ENCODE results near the gene FOXG1.

The FOXG1 gene

GRCh38 chr14:28762303-28762954, 4.2 kb upstream of the FOXG1 start:
- no peak for DNase-seq

GRCh38 chr14:28762955-28763326, 3.6 kb upstream of the FOXG1 start:
- no peak for DNase-seq

- DNase-seq, result no peak
Measured at GRCh38 chr14:28763751-28764256, 2.8 kb upstream of the FOXG1 start.

GRCh38 chr14:28764257-28765160, 2.1 kb upstream of the FOXG1 start:
- DNase-seq, result no peak

GRCh38 chr14:28765169-28765830, 1.3 kb upstream of the FOXG1 start:
- DNase-seq, result no peak

GRCh38 chr14:28765831-28766468, 637 bp upstream of the FOXG1 start:
- no peak for DNase-seq

GRCh38 chr14:28767030-28767852, 654 bp downstream of the FOXG1 start:
- DNase-seq, result no peak

- no peak for DNase-seq
Measured at GRCh38 chr14:28767853-28768741, 1.5 kb downstream of the FOXG1 start.

- DNase-seq, result no peak
Measured at GRCh38 chr14:28769276-28769880, 2.8 kb downstream of the FOXG1 start.

GRCh38 chr14:28770061-28770460, 3.5 kb downstream of the FOXG1 start:
- DNase-seq, result no peak

- no peak for DNase-seq
Measured at GRCh38 chr14:28770630-28771029, 4.0 kb downstream of the FOXG1 start.

- no peak for DNase-seq
Measured at GRCh38 chr14:28771168-28771567, 4.6 kb downstream of the FOXG1 start.

- DNase-seq, result no peak
Measured at GRCh38 chr14:28772613-28773012, 6.0 kb downstream of the FOXG1 start.

- no peak for DNase-seq
Measured at GRCh38 chr14:28773176-28773575, 6.6 kb downstream of the FOXG1 start.

- no peak for DNase-seq
Measured at GRCh38 chr14:28773861-28774691, 7.5 kb downstream of the FOXG1 start.

- DNase-seq, result no peak
Measured at GRCh38 chr14:28774764-28775735, 8.5 kb downstream of the FOXG1 start.

GRCh38 chr14:28776482-28777266, 10.1 kb downstream of the FOXG1 start:
- no peak for DNase-seq
